NCI-H1694 treated with DMSO at 0.1 percent for 48 hours (cell line): ENCODE measurements around the gene NEK7.

Experiments
- DNase-seq: peaks from one replicate; lab custom pipeline; 2025; lab: John Stamatoyannopoulos, UW

NEK7 gene

DNA sequence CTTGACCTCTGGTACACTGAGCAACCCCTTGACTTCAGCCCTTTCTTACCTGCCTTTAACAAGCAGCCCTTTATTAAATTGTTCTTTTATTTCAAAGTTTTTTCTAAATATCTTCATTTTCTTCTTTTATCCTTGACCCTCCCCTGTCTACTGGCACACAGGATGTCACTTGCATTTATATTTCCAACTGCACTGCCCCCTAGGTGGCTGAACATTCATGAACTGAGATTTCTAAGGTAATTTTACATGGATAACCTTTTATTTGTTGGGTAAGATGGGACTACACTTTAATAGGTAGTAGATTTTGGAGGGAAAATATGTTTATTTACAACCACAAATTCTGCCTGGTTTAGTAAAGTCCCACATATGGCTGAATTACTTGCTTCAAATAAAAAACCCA, 193.7 kb downstream of the NEK7 start:
- no peak for DNase-seq

DNA sequence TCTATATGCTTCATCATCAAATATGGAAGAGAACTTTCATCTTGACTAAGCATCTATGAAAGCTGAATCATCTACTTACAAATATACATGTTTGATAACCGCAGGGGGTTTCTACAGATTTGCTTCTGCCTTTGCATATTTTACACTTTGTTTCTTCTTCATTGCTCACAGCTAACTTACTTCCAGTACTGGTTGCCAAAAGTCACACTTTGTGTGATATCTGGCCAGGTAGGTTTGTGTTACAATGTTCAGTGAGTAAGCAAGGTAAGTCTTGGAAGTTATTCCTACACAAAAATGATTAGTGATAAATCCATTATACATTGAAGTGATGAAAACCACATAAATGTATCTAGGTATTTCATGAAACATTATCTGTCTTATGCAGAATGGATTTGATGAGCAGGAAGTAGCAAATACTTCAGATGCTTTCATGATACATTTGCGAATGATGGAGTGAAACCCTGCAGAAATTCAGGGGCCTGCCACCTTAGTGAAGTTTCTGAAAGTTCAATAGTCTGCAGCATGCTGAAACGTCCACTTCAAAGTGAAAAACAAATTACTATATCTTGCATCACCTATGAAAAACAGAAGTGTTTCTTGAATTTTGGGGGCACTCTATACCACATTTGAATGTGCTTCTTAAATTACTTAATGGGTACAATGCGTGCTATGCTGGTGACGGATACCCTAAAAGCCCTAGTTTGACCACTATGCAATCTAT, 196.3 kb downstream of the NEK7 start:
- DNase-seq = no peak

DNA sequence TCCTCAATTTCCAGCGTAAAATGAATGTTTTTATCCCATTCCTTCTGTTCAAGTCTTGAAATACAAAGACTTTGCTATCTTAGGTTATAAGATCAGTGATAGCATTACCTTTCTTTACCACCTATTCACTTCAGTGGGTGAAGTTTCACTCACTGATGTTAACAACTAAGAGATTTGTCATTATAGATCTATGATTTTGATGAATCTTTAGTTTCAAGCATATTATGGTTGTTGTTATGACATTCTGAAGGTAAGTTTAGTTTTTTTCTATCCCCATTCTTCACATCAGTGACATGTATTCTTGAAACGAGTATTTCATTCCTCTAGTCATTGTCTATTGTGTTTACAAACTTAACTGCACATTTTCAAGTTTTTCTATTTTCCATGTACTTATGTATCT, 201.1 kb downstream of the NEK7 start:
- DNase-seq = no peak

DNA sequence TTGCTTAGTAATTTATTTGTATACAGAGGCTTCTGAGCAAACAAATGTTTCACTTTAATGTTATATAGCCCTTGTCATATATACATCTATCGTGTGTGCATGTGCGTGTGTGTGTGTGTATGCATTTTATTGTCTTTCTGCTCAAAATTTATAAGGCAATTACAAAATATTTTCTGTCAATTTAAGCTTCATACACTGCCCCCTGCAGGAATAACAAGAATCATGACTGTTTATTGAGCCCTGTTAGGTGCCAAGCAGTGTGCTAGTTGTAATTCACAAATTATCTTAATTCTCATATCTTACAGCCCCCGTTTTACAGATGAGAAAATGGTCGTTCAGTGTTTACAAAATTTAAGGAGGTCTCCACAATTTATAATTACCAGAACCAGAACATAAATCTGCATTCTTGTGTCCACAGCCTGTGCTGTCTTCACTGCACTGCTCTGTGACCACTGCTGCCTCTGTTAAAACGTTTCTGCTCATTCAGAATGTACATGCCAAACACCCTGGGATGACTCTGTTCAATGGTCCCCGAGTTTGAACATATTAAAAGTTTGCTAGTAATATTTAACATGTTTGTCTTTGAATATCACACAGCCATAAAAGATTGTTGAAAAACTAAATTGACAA, 202.3 kb downstream of the NEK7 start:
- DNase-seq = no peak

DNA sequence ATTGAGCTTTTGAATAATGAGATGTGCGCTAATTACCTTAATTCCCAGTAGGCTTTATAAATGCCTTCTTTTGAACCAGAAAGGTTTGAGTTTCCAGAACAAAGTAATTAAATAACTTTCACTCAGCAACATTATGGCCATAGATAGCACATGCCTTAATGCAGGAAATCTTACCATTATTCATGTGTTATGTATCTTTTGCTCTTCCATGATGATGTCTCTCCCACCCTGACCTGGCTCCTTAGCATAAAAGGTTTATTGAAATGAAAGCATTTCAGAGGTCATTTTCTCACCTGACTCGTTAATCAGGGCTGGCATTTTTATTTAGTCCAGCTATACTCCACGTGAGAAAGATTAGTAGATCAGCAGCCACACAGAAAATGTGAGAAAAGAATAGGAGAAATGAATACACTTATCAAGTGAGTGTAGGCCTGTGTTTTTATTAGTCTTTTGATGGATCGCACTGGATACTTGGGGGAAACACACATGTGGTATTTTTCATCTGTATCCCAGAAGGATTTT, 203.5 kb downstream of the NEK7 start:
- no peak for DNase-seq

DNA sequence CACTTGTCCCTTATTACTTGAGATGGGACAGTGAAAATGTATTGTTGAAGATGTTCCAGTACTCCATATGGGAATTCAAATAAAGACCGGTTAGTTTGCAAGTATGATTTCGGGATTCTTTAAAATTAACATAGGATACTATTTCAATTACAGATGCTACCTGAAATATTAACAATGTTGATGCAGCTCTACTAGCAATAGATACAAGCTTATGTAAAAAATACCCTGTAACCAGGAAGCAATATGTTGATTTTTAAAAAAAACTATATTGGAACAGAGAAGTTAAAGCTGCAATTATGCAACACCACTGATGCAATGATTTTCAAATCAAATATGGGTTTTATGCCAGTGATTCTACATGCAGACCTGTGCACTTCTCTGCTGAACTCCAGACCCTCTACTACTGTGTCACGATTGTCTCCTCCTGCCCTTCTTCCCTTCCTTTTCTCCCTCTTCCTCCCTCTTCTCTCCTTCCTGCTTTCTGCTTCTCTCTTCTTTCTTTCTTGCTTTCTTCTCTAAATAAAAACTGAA, 204.5 kb downstream of the NEK7 start:
- DNase-seq = no peak

DNA sequence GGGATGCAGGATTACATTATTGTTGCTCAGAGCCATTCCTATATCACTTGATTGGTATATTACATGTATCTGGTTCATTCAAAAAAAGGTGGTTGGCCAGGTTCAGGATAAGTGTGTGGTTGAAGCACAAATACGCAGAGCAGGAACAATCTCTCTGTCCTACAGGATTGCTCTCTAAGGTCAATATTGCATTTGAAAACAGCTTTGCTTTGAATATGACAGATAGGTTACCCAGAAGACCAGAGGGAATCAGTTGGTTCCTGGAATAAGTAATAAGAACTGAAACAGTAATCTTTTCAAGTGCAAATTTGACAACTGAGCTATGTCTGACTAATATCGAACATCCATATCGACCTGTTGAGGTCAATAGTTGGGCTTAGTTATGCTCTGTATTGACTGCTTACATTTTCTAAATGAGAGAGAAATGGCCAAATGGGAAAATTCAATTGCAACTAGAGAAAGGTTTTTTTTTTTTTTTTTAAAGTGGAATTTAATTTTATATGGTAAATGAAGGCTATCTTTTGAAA, 206.9 kb downstream of the NEK7 start:
- DNase-seq = no peak

DNA sequence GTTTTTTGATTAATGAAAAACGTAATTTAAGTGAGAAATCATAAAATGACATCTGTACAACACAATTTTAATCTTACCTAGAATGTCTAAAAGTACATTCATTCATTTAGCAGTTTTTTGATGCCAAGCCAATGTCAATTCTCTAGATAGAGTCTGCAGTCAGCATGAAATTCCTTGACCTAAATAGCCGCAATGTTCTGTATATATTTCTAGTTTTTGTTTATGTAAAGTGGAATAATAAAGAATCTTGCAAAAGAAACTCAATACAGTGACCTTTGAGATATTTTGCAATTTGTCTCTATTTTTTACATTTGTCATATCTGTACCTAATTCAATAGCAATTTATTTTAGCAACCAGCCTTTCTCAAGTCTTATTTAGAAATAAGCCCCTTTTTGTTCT, 207.7 kb downstream of the NEK7 start:
- DNase-seq = no peak

DNA sequence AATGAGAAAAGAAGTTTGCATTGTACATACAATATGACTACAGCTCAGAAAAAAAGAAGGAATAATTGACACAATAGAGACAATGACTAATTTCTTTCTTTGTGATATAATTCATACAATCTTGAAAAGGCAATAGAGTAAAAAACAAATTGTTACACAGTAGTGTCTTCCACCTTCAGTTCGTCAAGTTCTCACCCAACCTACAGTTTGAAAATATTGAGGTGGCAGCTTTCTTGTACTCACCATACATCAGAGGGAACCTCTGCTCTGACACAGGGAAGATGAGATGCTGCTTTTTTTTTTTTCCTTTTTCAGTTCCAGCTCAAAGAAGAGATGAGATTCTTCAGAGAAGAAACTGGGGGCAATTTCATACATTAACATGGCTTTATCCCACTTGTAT, 210.5 kb downstream of the NEK7 start:
- DNase-seq = no peak

DNA sequence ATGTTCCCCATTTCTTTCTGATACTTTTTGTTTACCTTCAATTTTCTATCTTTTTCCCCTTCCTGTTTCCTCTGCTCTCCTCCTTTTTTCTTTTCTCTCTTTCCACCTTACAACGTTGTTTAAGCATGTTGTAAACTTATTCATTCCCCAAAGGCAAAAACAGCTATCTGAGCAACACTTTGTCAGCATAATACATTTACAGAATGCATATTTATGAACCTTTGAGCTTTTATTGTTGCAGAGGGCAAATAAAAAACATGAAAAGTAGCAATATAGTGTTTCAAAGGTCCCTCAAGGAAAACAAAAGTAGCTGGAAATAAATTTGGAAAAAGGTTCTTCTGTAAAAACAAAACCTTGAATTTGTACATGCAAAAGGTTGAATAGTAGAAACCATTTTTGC, 214.2 kb downstream of the NEK7 start:
- no peak for DNase-seq
